Measurements from ENCODE around the gene KCNH3.

KCNH3 gene

DNA sequence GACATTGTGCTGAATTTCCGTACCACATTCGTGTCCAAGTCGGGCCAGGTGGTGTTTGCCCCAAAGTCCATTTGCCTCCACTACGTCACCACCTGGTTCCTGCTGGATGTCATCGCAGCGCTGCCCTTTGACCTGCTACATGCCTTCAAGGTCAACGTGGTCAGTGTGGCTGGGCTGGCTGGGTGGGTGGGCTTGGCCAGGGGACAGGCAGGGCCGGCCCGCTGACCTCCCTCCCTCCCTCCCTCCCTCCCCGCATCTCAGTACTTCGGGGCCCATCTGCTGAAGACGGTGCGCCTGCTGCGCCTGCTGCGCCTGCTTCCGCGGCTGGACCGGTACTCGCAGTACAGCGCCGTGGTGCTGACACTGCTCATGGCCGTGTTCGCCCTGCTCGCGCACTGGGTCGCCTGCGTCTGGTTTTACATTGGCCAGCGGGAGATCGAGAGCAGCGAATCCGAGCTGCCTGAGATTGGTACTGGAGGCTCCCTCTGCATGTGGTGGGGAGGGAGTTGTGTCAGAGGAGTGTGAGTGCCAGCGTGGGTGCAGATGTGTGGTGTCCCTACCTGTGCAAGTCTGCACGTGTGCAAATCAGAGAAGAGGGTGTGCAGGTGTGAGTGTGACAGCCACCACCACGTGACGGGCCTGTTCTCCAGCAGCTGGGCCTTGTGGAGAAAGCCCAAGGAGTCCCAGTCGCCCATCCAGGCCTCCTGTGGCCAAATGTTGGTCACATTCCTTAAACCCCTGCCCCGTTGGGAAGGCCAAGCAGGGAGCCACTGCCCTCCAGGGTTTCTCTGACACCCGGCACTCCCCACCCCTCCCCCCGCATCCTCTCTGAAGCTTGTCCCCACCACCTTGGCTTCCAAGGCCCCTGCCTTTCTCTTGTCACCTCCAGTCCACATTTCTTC is 5.3 kb downstream of the KCNH3 start:
- no peak for DNase-seq (ENCODE audit: low spot score)

DNA sequence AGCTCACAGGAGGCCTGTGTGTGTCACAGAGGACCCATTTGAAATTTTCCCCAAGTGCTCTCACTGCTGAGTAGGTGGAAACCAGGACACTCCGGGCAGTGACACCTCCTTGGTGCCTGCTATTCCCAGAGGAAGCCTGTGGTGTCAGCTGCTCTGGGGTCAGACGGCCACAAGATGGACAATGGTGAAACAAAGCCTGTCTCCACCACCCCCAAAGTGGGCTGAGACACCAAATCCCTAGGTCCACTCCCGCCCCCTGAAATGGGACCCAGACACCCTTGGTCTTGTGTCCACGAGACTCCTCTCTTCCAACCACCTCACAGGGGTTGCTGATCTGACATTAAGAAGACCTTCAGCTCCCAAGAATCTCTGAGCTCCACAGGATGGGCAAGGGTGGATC is 7.0 kb downstream of the KCNH3 start:
- DNase-seq (ENCODE audit: low spot score), result no peak

DNA sequence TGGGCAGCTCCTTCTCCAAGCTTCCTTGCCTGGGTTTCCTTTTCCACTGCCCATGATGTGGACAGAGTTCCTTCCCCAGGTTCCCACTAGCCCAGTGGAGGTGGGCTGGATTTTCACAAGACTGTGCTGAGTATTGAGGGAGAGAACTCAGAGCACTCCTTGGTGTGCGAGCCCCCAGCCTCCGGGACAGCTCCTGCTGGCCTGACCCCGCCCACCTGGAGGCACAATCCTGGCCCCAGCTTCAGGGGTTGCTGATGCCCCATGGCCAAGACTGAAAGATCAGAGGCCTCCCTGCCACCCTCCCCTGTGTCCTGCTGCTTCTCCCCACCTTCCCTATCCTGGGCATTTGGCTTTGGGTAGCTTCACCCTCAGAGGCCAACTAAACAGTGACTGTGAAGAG is 7.7 kb downstream of the KCNH3 start:
- DNase-seq (ENCODE audit: low spot score), result no peak

DNA sequence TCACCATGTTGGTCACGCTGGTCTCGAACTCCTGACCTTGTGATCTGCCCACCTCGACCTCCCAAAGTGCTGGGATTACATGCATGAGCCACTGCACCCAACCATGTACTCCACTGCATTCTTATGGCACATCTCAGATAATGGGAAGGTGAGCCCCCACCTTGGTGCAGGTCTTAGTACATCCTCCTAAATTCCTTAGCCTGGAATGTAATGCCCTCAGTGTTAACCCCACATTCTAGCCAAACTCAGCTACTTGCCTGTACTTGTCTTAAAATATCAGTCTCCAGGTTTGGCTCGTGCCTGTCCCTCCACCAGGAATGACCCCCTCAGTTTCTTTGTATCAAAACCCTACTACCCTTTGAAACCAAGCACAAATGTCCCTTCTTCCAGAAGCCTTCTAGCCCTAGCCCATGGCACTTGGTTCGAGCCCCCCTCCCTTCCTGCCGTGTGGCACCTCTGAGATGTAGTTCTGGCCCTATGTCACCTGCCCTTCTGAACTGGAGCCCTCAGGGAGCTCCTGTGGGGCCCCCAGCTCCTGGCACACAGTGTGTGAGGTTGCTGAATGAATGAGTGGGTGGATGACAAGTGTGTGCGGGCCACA is 8.4 kb downstream of the KCNH3 start:
- no peak for DNase-seq (ENCODE audit: low spot score)

DNA sequence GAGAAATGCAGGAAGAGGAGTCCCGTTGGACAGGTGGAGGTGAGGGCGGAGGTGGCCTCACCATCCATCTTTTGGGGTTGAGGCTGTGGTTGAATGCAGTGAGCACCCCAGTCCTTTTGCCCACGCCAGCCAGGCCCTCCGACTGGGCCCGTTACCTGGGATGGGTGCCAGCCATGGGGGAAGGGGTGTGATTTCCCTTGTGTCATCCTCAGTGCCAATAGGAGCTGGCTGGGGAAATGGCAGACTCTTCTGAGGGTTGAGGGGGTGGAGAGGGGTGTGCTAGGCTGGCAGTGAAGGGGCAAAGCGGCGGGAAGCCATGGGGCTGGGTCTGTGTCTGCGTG is 9.6 kb downstream of the KCNH3 start:
- DNase-seq (ENCODE audit: low spot score), result no peak

DNA sequence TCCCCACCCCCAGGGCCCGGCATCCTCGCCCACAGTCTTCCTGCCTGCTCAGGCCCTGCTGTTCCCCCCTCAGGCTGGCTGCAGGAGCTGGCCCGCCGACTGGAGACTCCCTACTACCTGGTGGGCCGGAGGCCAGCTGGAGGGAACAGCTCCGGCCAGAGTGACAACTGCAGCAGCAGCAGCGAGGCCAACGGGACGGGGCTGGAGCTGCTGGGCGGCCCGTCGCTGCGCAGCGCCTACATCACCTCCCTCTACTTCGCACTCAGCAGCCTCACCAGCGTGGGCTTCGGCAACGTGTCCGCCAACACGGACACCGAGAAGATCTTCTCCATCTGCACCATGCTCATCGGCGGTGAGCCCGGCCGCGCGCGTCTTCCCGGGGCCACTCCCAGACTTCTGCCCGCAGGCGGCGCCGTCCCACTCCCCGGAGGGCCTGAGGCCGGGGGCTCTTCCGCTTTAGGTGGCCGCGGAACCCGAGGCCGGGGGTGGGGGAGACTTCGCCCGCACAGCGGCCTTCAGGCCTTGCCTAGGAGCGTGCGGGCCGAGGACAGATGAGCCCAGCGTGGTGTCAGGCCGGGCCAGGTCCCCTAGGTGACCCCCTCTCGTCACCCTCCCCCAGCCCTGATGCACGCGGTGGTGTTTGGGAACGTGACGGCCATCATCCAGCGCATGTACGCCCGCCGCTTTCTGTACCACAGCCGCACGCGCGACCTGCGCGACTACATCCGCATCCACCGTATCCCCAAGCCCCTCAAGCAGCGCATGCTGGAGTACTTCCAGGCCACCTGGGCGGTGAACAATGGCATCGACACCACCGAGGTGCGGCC is 10.2 kb downstream of the KCNH3 start:
- DNase-seq (ENCODE audit: low spot score), result peak; percentile 32

DNA sequence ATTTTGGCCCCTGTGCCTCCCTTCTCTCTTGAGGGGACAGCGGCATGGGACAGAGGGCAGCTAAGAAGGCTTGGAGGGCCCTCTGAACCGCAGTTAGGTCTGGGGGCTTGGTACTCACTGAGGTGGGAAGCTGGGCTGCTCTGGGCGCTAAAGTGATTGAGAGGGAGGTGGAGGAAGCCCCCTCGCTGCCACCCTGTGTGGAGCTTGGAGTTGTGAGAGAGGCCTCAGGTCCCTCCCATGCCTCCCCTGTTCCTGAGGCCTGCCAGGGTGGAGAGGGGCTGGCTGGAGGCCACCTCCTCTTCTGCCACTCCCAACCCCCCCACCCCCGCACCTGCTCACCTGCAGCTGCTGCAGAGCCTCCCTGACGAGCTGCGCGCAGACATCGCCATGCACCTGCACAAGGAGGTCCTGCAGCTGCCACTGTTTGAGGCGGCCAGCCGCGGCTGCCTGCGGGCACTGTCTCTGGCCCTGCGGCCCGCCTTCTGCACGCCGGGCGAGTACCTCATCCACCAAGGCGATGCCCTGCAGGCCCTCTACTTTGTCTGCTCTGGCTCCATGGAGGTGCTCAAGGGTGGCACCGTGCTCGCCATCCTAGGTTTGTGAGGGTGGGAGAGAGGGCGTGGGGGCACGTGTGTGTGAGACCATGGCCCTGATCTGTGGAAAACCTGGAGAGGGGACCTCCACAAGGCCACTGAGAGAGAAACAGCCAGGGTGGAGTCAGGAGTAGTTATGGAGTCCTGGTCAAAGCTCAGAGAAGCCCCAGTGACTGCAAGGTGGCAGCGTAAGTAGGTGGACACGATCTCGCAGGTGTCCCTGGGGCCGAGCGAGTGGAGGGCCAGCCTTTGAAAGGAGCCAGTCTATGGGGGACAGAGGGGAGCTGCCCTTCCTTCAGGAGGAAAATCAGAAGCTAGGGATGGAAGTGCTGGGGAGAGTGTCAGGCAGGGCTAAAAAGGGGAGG is 11.2 kb downstream of the KCNH3 start:
- no peak for DNase-seq (ENCODE audit: low spot score)

DNA sequence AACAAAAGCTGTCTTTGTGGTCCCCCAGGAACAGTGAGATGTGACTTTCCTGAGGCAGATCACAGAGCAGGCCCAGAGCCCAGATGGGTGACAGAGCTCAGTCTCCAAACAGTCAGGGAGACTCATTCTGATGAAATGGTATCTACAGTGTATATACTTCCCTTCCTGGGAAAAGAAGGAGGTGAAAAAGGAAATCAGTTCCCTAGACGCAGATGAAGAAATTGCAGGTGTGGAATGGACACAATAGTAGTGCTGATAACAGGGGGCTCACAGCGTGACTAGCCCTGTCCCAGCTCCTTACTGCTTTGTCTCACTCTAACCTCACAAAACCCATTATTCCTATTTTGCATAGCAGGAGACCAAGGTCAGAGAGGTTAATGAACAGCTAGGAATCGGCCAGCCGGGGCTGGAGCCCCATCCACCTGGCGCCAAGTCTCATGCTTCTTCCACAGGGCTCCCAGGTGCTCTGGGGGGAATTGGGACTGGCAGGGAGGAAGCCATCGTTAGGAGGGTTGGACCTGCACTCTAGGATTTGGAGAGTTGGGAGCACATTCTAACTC is 11.9 kb downstream of the KCNH3 start:
- DNase-seq (ENCODE audit: low spot score), result no peak

DNA sequence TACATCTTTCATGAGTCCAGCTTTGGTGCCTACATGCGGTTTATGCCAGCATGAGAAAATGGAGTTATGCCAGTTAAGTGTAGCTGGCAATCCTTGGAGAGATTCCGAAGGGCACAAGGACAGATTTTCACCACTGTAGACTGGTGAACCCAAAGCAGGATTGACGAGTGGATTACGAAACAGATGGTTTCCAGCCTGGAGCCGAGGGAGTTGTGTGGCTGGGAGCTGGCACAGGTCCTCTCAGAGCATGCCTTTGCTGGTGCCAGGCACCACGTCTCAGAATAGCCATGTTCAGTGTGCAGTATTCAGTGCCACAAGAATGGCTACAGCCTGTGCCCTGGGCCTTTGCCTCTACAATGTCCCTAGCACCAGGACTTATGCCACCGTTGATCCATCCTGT is 13.2 kb downstream of the KCNH3 start:
- DNase-seq (ENCODE audit: low spot score), result peak; percentile 43

DNA sequence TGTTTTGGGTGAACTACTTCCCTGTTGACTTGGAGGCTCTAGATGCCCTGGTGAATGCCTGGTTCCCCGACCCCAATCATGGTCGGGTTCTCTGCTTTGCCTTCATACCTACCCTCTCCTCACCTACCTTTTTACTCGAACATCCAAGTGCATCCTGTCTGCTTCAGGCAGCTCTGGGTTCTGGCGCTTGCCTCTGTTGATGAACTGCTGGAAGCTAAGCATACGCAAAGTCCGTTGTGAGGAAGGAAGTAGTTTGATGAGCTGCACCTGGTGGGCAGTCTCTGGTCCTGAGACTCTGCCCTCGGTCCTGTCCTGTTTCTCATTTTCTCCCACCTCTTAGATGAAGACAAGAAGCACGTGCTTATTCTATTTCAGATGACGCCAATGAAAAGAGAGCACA is 13.6 kb downstream of the KCNH3 start:
- DNase-seq (ENCODE audit: low spot score), result no peak

DNA sequence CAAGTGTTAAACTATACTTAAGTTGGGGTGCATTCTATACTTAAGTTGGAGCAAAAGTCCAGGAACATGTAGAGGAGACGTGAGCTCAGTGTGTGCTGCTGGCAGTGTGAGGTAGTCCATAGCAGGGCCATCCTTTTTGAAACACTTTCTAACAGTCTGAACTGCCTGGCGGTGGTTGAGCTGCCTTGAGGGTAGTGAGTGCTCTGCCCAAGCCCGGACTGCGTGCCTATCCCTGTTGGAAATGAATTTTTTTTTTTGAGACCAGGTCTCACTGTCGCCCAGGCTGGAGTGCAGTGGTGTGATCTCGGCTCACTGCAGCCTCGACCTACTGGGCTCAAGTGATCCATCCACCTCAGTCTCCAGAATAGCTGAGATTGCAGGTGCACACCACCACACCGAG is 14.1 kb downstream of the KCNH3 start:
- no peak for DNase-seq (ENCODE audit: low spot score)

DNA sequence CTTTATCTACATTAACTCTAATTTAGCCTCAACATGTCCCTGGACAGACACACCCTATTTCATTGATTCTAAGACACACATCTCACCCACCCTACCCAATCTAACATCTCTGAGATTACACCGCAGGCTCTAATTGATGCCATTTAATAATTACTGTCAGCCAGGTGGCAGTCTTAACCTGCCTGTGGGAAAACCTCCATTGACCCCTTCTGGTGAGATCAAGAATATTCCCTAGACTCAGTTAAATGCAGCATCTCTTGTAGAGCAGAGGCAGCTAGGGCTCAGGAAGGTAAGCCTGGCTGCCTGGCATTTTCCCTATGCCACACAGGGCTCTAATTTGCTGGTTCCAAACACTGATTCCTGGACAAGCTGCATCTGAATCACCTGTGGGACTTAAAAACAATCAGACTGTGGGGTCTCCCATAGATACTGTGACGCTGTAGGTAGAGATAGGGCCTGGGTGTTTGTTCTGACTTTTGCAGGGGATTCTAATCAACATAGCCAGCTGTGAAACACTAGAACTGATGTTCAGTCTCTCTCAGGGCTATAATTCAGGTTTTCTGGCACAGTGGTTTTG is 14.8 kb downstream of the KCNH3 start:
- DNase-seq (ENCODE audit: low spot score), result no peak

DNA sequence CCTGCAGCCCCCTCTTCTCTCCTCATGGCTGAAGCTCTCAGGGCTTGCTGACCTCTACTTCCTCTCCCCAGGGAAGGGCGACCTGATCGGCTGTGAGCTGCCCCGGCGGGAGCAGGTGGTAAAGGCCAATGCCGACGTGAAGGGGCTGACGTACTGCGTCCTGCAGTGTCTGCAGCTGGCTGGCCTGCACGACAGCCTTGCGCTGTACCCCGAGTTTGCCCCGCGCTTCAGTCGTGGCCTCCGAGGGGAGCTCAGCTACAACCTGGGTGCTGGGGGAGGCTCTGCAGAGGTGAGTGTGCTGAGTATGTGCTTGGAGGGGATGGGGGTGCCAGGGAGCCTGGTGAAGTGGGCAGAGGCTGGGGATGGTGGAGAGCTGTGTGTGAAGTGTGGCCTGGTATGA is 15.4 kb downstream of the KCNH3 start:
- no peak for DNase-seq (ENCODE audit: low spot score)

DNA sequence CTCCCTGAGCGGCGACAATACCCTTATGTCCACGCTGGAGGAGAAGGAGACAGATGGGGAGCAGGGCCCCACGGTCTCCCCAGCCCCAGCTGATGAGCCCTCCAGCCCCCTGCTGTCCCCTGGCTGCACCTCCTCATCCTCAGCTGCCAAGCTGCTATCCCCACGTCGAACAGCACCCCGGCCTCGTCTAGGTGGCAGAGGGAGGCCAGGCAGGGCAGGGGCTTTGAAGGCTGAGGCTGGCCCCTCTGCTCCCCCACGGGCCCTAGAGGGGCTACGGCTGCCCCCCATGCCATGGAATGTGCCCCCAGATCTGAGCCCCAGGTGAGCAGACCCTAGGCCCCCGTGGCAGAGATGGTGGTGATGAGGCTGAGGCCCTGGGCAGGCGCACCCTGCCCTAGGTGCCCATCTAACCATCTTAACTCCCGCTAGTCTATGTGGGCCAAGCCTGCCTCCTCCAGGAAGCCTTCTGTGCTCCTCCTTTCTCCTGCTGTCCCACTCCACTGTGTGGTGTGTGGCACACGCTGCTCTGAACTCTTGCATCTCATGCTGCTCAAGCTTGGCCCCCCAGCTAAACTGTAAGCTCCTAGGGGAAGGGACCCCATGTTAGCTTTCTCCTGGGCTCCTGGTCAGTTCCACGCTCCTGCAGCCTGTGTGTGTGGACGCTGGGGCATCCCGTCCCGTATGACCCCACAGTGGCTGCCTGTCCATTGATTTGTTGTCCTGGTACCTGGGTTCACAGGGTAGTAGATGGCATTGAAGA is 17.0 kb downstream of the KCNH3 start:
- DNase-seq (ENCODE audit: low spot score), result no peak

DNA sequence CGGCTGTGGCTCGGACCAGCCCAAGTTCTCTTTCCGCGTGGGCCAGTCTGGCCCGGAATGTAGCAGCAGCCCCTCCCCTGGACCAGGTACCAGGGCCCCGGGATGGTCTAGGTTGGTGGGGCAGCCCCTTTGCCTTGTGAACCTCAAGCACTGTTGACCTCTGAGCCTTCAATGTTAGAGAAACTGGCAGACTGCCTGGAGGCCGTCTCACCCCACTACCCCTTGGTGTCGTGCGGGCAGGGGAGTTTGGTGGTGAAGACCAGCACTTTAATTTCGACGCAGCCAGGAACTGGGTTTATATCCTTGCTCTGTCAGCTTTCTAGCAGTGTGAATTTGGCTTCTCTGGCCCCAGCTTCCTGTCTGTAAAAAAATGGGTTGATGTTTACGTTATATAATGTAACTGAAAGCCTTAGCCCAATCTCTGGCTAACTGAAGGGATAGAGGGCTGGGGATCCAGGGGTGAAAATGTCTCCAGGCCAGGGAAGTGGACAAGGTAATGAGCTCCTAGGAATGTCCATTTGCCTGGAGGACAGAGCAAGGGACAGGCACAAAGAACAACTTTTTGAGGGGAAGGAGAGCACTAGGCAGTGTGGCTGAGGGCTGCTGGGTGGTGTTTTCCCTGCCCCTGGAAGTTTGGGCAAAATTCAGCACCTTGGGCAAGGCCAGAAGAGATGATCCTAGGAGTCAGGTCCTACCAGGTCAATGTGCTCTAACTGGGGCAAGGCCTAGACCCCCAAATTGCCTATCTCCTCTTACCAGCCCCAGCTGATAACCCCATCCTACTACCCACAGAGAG is 17.8 kb downstream of the KCNH3 start:
- DNase-seq (ENCODE audit: low spot score), result no peak

DNA sequence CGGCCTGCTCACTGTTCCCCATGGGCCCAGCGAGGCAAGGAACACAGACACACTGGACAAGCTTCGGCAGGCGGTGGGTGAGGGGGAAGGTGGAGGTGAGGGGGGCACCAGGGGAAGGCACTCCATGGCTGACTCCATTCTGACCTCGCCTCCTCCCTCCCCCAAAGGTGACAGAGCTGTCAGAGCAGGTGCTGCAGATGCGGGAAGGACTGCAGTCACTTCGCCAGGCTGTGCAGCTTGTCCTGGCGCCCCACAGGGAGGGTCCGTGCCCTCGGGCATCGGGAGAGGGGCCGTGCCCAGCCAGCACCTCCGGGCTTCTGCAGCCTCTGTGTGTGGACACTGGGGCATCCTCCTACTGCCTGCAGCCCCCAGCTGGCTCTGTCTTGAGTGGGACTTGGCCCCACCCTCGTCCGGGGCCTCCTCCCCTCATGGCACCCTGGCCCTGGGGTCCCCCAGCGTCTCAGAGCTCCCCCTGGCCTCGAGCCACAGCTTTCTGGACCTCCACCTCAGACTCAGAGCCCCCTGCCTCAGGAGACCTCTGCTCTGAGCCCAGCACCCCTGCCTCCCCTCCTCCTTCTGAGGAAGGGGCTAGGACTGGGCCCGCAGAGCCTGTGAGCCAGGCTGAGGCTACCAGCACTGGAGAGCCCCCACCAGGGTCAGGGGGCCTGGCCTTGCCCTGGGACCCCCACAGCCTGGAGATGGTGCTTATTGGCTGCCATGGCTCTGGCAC is 18.5 kb downstream of the KCNH3 start:
- no peak for DNase-seq (ENCODE audit: low spot score)

DNA sequence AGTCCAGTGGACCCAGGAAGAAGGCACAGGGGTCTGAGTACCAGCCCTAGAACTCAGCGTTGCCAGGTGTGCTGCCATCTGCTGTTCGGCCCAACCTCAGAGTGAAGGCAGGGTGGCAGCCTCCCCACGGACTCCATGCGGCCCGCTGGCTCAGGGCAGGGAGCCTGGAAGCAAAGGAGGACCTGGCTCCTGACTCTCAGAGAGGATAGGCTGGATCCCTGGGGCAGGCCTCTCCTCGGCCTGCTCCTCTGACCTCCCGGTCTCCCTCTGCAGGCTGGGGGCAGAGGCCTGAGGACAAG is 19.0 kb downstream of the KCNH3 start:
- no peak for DNase-seq (ENCODE audit: low spot score)

DNA sequence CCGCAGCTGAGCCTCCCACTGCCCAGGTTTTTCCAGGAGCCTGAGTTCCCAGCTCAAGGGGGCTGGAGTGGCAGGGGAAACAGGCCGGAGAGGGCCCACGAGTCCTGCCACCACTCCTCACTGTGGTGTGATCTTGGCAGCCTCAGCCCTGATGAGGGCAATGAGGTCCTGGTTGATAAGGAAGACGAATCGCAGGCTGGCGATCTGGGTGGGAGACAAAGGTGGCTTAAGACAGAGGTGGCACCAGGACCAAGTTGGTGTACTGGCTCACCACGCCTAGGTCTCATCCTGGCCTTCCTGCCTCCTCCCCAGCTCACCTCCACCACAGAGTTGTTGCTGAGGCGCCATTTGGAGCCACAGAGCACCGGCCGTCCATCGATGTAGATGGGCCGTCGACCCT is 19.7 kb downstream of the KCNH3 start:
- no peak for DNase-seq (ENCODE audit: low spot score)
